SK-N-MC (cell line): ENCODE data around the gene TBC1D22A.

Experiments
- EZH2 ChIP-seq: fragments of 200-600 bp; sonication (generic); IDR thresholded peaks from one replicate; pipeline ENCODE4 v1.6.1; 2017; ENCODE audit warnings: antibody characterized with exemption
- FOXP2 ChIP-seq: optimal IDR thresholded peaks from 2 replicates; pipeline ENCODE3; 2011; ENCODE audit warnings: mild to moderate bottlenecking, moderate library complexity; ENCODE audit not compliant: insufficient read depth; ENCODE audit errors: extremely low read length, control extremely low read depth
- POLR2AphosphoS5 ChIP-seq: IDR thresholded peaks from 2 replicates; pipeline ENCODE4 v1.6.1; 2012; ENCODE audit warnings: mild to moderate bottlenecking, low read depth, low read length, borderline replicate concordance

DNA sequence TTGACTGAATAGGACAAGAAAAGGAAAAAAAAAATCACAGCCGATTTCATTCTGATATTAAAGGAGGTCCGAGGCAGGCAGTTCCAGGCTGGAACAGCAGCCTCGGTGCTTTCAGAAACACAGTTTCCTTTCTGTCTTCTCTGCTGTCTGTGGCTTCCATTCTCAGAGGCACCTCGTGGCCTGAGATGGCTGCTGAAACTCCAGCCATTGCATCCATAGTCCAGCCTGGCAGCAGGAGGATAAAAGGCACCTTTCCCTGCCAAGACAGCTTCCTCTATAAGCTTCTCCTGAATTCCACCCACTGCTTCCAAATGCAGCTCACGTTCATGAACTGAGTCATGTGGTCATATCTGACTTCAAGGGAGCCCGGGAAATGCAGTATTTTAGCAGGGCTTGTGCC is 390.5 kb downstream of the TBC1D22A start:
- TF ChIP-seq POLR2AphosphoS5 (no peak), EZH2 (no peak), FOXP2 (no peak)
